H1 (cell line): ENCODE data around the gene STAT5A. TPM values are rescaled to one million over a fixed set of nuclear protein-coding genes. Genes with fewer than 3 reads are reported as not detected.

ENCODE experiments used
- CBX8 ChIP-seq: fragments of 300-800, 300-1000 bp; sonication (generic); IDR thresholded peaks from 2 replicates; pipeline ENCODE4 v1.7.1; 2016; ENCODE audit warnings: low read depth, low read length, borderline replicate concordance
- CEBPB ChIP-seq: IDR thresholded peaks from 2 replicates; pipeline ENCODE4 v1.6.1; 2012; ENCODE audit warnings: low read depth, low read length
- CHD1 ChIP-seq: IDR thresholded peaks from 2 replicates; pipeline ENCODE4 v1.6.1; 2012; ENCODE audit warnings: low read depth, low read length, improper control_type of control experiment
- POLR2AphosphoS5 ChIP-seq: IDR thresholded peaks from 2 replicates; pipeline ENCODE4 v1.6.1; 2011; ENCODE audit warnings: low read depth, low read length
- POU5F1 ChIP-seq: IDR thresholded peaks from 2 replicates; pipeline ENCODE4 v1.6.1; 2011; ENCODE audit warnings: low read depth, mild to moderate bottlenecking, low read length, moderate library complexity
- RAD21 ChIP-seq, 2 experiments: IDR thresholded peaks in 1 of 2; conservative IDR thresholded peaks in 1 of 2; 2 replicates each; pipeline ENCODE4 v1.6.1; 2011; ENCODE audit warnings: low read depth in 2 of 2, low read length in 2 of 2, improper control_type of control experiment in 1 of 2, inconsistent platforms in 1 of 2, mild to moderate bottlenecking in 1 of 2, moderate library complexity in 1 of 2
- TCF12 ChIP-seq: IDR thresholded peaks from 2 replicates; pipeline ENCODE4 v1.6.1; 2011; ENCODE audit warnings: low read depth, mild to moderate bottlenecking, low read length
- polyA plus RNA-seq, 7 experiments: library from polyadenylated mRNA; depleted of rRNA in 3 of 7; stranded (reverse) in 5 of 7; unstranded in 2 of 7; fragments of >200 nt in 5 of 7; fragments of 200-250 nt in 2 of 7; gene quantifications; 1 replicate in 5 of 7; 2 replicates in 1 of 7; 4 replicates in 1 of 7; pipeline versions ENCODE4 v1.2.1 to v1.2.3, GENCODE V29; 2011 to 2013; ENCODE audit warnings: missing spikeins in 2 of 7, mixed read lengths in 2 of 7
- total RNA-seq: library from RNA; stranded (reverse); fragmentation: NEBNext Ultra II Directional; extraction: Animal tissue kit (Norgen Biotek cat#: 25700); gene quantifications from 2 replicates; pipeline ENCODE4 v1.2.1, GENCODE V29; 2021
- TF ChIP-seq, protein P1 (sequence below), 3 experiments: IDR thresholded peaks; 1 replicate in 2 of 3; 2 replicates in 1 of 3; pipeline versions ENCODE4 v1.5.1 to v1.6.1; 2011; ENCODE audit warnings: low read length in 3 of 3, mild to moderate bottlenecking in 3 of 3, inconsistent platforms in 2 of 3, low read depth in 1 of 3, moderate library complexity in 1 of 3; ENCODE audit not compliant: insufficient read depth in 1 of 3; ENCODE audit errors: control extremely low read depth in 1 of 3

The STAT5A gene
- total and polyA plus RNA-seq, 2 of the 8 experiments (the other 6 are each of a cell fraction or from before 2014, with no cell fraction given) = 4.2 to 5.4 TPM

DNA sequence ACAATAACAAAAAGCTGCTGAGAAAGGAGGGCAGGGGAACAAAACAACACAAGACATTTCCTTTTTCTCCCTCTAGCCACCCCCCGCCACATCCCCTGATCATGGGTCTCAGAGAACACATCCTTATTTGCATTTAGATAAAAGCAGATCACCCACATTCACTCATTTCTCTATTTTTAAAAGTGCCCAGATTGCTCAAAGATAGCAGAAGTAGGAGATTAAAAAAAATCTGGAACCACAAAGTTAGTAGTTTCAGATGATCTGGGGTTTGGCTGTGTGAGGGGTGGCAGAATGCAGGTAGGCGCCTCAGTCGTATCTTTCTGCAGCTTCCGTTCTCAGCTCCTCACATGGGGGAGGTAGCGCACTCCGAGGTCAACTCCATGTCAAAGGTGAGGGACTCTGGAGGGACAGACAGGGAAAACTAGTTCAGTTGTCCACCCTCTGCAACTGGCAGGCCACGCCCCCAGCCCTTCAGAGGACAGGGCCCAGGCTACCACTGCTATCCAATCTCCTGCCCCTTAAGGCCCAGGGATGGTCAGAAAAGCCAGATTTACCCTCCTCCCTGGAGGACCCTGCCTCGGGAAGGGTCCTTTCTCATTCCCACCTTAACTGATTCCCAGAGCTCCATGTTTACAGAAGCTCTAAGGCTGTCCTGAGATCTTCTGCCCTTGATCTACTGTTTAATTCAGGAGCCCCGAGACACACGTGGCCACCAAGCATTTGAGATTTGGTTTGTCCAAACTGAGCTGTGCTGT lies 27.3 kb downstream of the STAT5A start (continued):
- TF ChIP-seq, protein P1, sequence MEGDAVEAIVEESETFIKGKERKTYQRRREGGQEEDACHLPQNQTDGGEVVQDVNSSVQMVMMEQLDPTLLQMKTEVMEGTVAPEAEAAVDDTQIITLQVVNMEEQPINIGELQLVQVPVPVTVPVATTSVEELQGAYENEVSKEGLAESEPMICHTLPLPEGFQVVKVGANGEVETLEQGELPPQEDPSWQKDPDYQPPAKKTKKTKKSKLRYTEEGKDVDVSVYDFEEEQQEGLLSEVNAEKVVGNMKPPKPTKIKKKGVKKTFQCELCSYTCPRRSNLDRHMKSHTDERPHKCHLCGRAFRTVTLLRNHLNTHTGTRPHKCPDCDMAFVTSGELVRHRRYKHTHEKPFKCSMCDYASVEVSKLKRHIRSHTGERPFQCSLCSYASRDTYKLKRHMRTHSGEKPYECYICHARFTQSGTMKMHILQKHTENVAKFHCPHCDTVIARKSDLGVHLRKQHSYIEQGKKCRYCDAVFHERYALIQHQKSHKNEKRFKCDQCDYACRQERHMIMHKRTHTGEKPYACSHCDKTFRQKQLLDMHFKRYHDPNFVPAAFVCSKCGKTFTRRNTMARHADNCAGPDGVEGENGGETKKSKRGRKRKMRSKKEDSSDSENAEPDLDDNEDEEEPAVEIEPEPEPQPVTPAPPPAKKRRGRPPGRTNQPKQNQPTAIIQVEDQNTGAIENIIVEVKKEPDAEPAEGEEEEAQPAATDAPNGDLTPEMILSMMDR (IDR thresholded peaks at IDR 0.05; ENCODE audit: control extremely low read depth in 1 of 3, insufficient read depth in 1 of 3, low read depth in 1 of 3, low read length in 3 of 3) = no peak
- TF ChIP-seq POU5F1 = no peak
- no peak for TF ChIP-seq RAD21 (IDR thresholded peaks at IDR 0.05 in 1 of 2, conservative IDR thresholded peaks at IDR 0.05 in 1 of 2; ENCODE audit: low read depth in 2 of 2, low read length in 2 of 2)
- no peak for TF ChIP-seq POLR2AphosphoS5
- TF ChIP-seq CBX8 = no peak
- no peak for TF ChIP-seq TCF12
- no peak for TF ChIP-seq CEBPB
- no peak for TF ChIP-seq CHD1
- TF ChIP-seq, all 59 proteins: peak for 0
